ENCODE measurements around the gene CCNC.

The CCNC gene

DNA sequence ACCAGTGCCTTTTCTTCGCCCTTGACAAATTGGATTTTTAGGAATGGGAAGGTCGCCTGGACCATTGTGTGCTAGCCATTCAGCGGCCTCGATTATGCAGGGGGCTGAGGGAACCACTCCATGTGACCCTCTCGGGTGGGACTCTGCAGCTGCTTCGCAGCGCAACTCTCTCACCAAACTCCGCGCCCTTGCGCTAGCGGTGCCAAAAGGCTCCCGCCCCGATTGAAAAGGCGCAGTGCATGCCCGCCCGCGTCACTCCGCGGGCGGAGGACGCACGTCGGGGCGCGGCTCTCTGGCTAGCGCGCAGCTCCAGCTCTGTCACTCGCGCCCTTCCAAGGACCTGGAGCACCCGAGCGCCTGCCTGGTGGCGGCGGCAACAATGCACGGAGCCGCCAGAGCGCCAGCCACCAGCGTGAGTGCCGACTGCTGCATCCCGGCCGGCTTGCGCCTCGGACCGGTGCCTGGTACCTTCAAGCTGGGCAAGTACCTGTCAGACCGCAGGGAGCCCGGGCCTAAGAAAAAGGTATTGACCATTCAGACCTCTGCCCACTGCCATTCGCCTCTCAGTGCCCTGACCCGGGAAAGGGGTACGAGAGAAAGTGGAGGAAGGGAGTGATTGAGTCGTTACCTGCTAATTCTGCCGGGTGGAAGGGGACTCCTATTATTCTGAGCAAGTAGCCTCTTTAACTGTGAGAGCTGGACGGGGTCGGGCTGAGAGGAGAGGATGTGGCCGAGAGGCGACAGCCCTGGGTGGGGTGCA lies 38.4 kb upstream of the CCNC start, which contains the start of gene PRDM13:
Gene PRDM13, plus strand, starts transcription at position 178 of the 760 bp plus-strand sequence. Its CDS starts 202 bp downstream, at position 380.
- no peak for DNase-seq (ENCODE audit: low read depth, low spot score)
- TF ChIP-seq CTCF (IDR thresholded peaks at IDR 0.05; ENCODE audit: low read depth, low read length) = no peak
- no peak within 1 kb of the TSS for H3K4me3 ChIP-seq (ENCODE audit: low read depth, low read length)
- in situ Hi-C loops (cut with HindIII; ENCODE audit: low sequenced_read_pairs) = no loop called here

DNA sequence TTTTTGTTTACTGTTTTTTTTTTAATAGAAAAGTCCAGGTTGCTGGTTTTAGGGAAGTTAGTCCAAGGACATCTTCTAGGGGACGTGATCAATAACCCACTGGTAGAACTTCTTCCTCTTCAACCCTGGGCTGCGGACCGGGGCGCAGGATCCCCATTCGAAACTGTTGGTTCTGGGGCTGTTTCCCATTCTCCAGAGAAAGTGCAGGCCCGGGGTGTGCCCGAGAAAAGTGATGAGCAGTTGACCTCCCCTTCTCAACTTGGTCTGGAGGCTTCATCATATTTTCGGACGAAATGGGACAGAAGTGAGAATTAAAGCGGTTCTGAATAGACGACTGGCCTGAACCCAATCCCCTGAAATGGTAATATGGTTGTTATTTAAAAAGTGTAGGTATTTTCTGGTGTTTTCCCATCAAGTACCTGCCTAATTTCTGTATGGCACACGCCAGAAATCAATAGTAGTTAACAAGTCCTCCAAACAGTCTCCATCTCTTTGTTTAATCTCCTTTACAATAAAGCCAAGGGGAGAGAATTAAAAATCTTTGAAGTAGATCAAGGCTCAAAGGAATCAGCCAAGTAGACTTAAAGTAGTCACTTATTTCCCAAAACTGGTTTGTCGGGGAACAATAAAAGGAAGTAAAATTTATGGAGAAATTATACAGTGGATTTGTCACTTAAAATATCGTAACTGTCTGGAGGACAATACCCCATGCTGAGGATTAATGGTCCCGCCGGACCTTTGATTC lies 37.6 kb upstream of the CCNC start:
- no peak for TF ChIP-seq CTCF (IDR thresholded peaks at IDR 0.05; ENCODE audit: low read depth, low read length)
- H3K4me3 ChIP-seq (ENCODE audit: low read depth, low read length) = no peak overlapping the region
- in situ Hi-C loops (cut with HindIII; ENCODE audit: low sequenced_read_pairs) = no loop called here
- DNase-seq (ENCODE audit: low read depth, low spot score) = no peak

GRCh38 chr6:99605074-99605734 lies 36.7 kb upstream of the CCNC start:
- no peak for TF ChIP-seq CTCF (IDR thresholded peaks at IDR 0.05; ENCODE audit: low read depth, low read length)
- in situ Hi-C loops (cut with HindIII; ENCODE audit: low sequenced_read_pairs) = no loop called here
- no peak for DNase-seq (ENCODE audit: low read depth, low spot score)
- no peak overlapping the region for H3K4me3 ChIP-seq (ENCODE audit: low read depth, low read length)

DNA sequence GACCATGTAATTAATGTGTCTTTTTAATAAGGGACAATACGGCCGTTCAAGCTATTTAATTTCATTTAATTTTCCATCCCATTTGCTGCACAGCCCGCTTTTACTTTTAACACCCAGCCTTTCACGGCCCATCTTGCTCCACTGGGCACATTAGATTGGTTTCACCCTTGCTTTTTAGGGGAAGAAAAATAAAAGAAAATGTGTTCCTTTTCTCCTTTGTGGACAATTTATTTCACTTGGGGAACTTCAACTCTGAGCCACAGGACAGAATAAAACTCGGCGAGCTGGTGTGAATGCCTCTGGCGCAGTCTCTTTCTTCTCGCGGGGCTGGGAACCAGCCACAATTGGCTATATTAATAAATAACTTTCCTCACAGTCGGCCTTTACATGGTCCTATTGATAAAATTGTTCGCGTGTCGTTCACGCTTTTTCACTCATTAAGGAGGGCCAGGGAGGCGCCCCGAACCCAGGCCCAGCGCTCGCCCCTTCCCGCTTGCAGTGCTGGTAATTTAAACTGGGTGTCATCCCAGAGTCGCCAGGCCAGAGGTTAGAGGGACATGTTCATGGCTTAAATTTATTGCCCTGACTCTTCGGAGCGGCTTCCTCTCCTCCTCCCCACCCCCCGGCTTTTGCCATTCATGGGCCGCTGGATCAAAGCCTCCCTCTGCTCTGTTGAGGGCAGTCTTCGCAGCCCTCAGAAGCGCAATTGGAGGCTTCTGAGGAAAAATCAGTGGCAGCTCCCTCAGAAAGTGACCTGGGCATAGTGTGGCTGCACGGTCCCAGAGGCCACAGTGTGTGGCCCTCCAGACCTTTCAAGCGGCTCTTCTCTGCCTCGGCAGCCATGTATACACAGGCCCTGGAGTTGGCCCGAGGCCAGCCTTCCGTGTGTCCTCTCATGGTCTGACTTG lies 36.0 kb upstream of the CCNC start:
- in situ Hi-C loops (cut with HindIII; ENCODE audit: low sequenced_read_pairs) = no loop called here
- no peak for DNase-seq (ENCODE audit: low read depth, low spot score)
- no peak overlapping the region for H3K4me3 ChIP-seq (ENCODE audit: low read depth, low read length)
- TF ChIP-seq CTCF (IDR thresholded peaks at IDR 0.05; ENCODE audit: low read depth, low read length) = no peak

DNA sequence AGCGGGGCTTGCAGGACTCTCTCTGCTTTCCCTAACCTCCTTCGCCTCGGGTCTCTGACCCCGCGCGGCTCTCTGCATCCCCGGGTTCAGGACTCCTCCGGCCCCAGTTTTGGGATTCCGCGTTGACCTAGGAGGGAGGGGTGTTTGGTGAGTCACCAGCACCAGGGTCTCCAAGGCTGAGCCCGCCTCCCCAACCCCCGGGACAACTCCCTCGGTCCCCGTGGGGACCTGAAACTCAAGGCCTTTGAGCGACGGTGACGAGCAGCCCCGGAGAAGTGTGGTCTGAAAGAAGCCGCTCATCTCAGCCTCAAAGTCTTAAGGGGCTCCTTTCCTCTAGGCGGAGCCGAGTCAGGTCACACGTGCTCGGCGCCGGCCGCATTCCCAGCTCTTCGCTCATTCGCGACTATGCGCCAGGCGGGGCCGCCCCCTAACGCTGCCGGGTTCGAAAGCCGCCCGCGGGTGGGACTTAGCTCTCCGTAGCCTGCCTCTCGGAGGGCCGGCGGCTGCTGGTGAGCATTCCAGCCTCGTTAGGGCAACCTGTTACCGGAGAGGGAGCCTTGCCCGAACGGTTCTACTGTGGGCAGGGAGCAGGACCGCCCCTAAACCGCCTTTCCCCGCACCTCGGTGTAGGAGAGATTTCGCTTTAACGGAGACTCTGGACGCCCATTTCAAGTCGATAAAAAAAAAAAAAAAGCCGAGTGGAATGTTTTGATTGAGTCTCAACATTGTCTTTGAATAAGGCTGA lies 35.1 kb upstream of the CCNC start:
- TF ChIP-seq CTCF (IDR thresholded peaks at IDR 0.05; ENCODE audit: low read depth, low read length) = no peak
- peak; percentile 23 for DNase-seq (ENCODE audit: low read depth, low spot score)
- peak overlapping the region; percentile 25 for H3K4me3 ChIP-seq (ENCODE audit: low read depth, low read length)
- in situ Hi-C loops (cut with HindIII; ENCODE audit: low sequenced_read_pairs) = no loop called here
